GM21619 (cell line): ENCODE data around the gene FCER2.
"Not testable (repeated sequence)": the region's sequence is repeated elsewhere in the genome, so short reads cannot be mapped to it uniquely, and the experiment has no call there.

ENCODE experiments used
- ATAC-seq: cut with Tn5 transposase; IDR thresholded peaks from one replicate; pipeline ENCODE4 v1.9.1; 2021; ENCODE audit not compliant: unreplicated experiment

FCER2 gene

GRCh38 chr19:7650148-7650547, 51.8 kb downstream of the FCER2 start:
- no peak for ATAC-seq

GRCh38 chr19:7648265-7649014, 53.5 kb downstream of the FCER2 start:
- ATAC-seq = no peak

GRCh38 chr19:7647156-7647555, 54.8 kb downstream of the FCER2 start:
- no peak for ATAC-seq

GRCh38 chr19:7646426-7646700, 55.6 kb downstream of the FCER2 start:
- no peak for ATAC-seq

GRCh38 chr19:7645656-7646425, 56.1 kb downstream of the FCER2 start:
- no peak for ATAC-seq

GRCh38 chr19:7645163-7645562, 56.8 kb downstream of the FCER2 start:
- no peak for ATAC-seq

GRCh38 chr19:7644550-7644877, 57.4 kb downstream of the FCER2 start:
- no peak for ATAC-seq

- not testable (repeated sequence) for ATAC-seq
Measured at GRCh38 chr19:7643629-7644549, 58.0 kb downstream of the FCER2 start.

GRCh38 chr19:7643031-7643415, 58.9 kb downstream of the FCER2 start:
- ATAC-seq = no peak

- no peak for ATAC-seq
Measured at GRCh38 chr19:7642295-7643030, 59.5 kb downstream of the FCER2 start.

GRCh38 chr19:7641290-7642276, 60.3 kb downstream of the FCER2 start:
- no peak for ATAC-seq

- ATAC-seq = no peak
Measured at GRCh38 chr19:7640803-7641202, 61.1 kb downstream of the FCER2 start.

- no peak for ATAC-seq
Measured at GRCh38 chr19:7639863-7640348, 62.0 kb downstream of the FCER2 start.

- ATAC-seq = no peak
Measured at GRCh38 chr19:7638802-7639465, 63.0 kb downstream of the FCER2 start.
